MM.1S (cell line): ENCODE data around the gene PPARGC1A.

Experiments
- DNase-seq: peaks from one replicate; pipeline ENCODE4 v3.0.0-alpha.2; 2015
- H2AFZ ChIP-seq: fragments of 300-600 bp; sonication (generic); 2 replicates; pipeline ENCODE4 v1.6.0; 2016; ENCODE audit warnings: antibody characterized with exemption, low read length
- H3F3A ChIP-seq: fragments of 300-600 bp; sonication (generic); 2 replicates; pipeline ENCODE4 v1.6.1; 2016; ENCODE audit warnings: mild to moderate bottlenecking, antibody characterized with exemption, low read length, moderate library complexity, mixed read lengths; ENCODE audit not compliant: insufficient read depth
- H3K27ac ChIP-seq: fragments of 300-600 bp; sonication (generic); 2 replicates; pipeline ENCODE4 v1.5.1; 2016; ENCODE audit warnings: mild to moderate bottlenecking, low read length
- H3K27me3 ChIP-seq: fragments of 300-600 bp; sonication (generic); replicated peaks from 2 replicates; pipeline ENCODE4 v1.6.0; 2016; ENCODE audit warnings: low read length; ENCODE audit not compliant: insufficient read depth
- H3K36me3 ChIP-seq: fragments of 300-600 bp; sonication (generic); replicated peaks from 2 replicates; pipeline ENCODE4 v1.6.1; 2016; ENCODE audit warnings: mild to moderate bottlenecking, low read length, mixed read lengths; ENCODE audit not compliant: insufficient read depth
- H3K4me1 ChIP-seq: fragments of 300-600 bp; sonication (generic); 2 replicates; pipeline ENCODE4 v1.6.1; 2016; ENCODE audit warnings: low read length, mixed read lengths
- H3K4me2 ChIP-seq: fragments of 300-600 bp; sonication (generic); 2 replicates; pipeline ENCODE4 v1.6.0; 2016; ENCODE audit warnings: low read depth, low read length
- H3K4me3 ChIP-seq: fragments of 300-600 bp; sonication (generic); 2 replicates; pipeline ENCODE4 v1.5.1; 2016; ENCODE audit warnings: low read length, mixed read lengths
- H3K79me2 ChIP-seq: fragments of 300-600 bp; sonication (generic); 2 replicates; pipeline ENCODE4 v1.6.1; 2016; ENCODE audit warnings: mixed run types, low read length, mixed read lengths
- H3K9ac ChIP-seq: fragments of 300-600 bp; sonication (generic); 2 replicates; pipeline ENCODE4 v1.6.1; 2016; ENCODE audit warnings: low read length, mixed read lengths
- H3K9me2 ChIP-seq: fragments of 300-600 bp; sonication (generic); replicated peaks from 2 replicates; pipeline ENCODE4 v1.6.1; 2016; ENCODE audit warnings: mild to moderate bottlenecking, low read length, mixed read lengths; ENCODE audit not compliant: insufficient read depth
- H3K9me3 ChIP-seq: fragments of 300-600 bp; sonication (generic); replicated peaks from 2 replicates; pipeline ENCODE4 v1.6.1; 2016; ENCODE audit warnings: mild to moderate bottlenecking, low read length, mixed read lengths; ENCODE audit not compliant: insufficient read depth
- H4K20me1 ChIP-seq: fragments of 300-600 bp; sonication (generic); 2 replicates; pipeline ENCODE4 v1.6.1; 2016; ENCODE audit warnings: mild to moderate bottlenecking, low read length, moderate library complexity, mixed read lengths; ENCODE audit not compliant: insufficient read depth
- EZH2 ChIP-seq: fragments of 300-600 bp; sonication (generic); optimal IDR thresholded peaks from 2 replicates; pipeline ENCODE3; 2017; ENCODE audit warnings: low read depth, mild to moderate bottlenecking, antibody characterized with exemption, low read length, mixed read lengths
- EZH2phosphoT487 ChIP-seq: fragments of 300-600 bp; sonication (generic); IDR thresholded peaks from 2 replicates; pipeline ENCODE4 v1.6.1; 2018; ENCODE audit warnings: antibody characterized with exemption, low read length
- TF ChIP-seq, protein P1 (sequence below): fragments of 300-600 bp; sonication (generic); IDR thresholded peaks from 2 replicates; pipeline ENCODE4 v1.5.1; 2016; ENCODE audit warnings: antibody characterized with exemption, low read length, mixed read lengths

The PPARGC1A gene

DNA sequence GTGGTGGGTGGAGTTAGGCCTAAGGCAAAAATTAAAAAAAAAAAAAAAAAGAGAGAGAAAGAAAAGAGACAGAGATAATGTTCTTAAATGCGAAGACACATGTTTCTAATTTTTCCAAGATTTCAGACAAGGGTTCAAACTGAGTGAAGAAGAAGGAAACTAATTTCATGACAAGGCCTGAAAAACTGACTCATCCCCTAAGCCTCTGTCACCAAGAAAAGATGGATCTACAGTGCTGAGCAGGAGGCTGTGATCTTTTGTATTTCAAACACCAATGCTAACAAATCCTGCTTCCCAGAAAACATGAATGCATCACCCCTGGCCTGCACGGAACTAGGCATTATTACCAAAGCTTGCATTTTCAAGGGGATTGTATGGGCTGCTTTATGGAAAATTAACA, 75.3 kb downstream of the PPARGC1A start:
- Histone ChIP-seq H4K20me1 (no peaks in the 10 kb centered on the region), H3K9me2 (no peaks in the 10 kb centered on the region), H3K36me3 (no peaks in the 10 kb centered on the region; the same call in 1 of the 2 replicates), H3K79me2 (no peaks in the 10 kb centered on the region), H3K4me1 (no peaks in the 10 kb centered on the region), H3K27ac (no peak overlapping the region), H3K4me2 (no peak overlapping the region), H3F3A (no peaks in the 10 kb centered on the region), H3K9me3 (no peaks in the 10 kb centered on the region), H3K4me3 (no peak overlapping the region), H3K9ac (no peak overlapping the region), H3K27me3 (no peaks in the 10 kb centered on the region), H2AFZ (no peak overlapping the region)
- TF ChIP-seq EZH2 (no peak), EZH2phosphoT487 (no peak)
- TF ChIP-seq, protein P1, sequence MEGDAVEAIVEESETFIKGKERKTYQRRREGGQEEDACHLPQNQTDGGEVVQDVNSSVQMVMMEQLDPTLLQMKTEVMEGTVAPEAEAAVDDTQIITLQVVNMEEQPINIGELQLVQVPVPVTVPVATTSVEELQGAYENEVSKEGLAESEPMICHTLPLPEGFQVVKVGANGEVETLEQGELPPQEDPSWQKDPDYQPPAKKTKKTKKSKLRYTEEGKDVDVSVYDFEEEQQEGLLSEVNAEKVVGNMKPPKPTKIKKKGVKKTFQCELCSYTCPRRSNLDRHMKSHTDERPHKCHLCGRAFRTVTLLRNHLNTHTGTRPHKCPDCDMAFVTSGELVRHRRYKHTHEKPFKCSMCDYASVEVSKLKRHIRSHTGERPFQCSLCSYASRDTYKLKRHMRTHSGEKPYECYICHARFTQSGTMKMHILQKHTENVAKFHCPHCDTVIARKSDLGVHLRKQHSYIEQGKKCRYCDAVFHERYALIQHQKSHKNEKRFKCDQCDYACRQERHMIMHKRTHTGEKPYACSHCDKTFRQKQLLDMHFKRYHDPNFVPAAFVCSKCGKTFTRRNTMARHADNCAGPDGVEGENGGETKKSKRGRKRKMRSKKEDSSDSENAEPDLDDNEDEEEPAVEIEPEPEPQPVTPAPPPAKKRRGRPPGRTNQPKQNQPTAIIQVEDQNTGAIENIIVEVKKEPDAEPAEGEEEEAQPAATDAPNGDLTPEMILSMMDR: no peak
- DNase-seq: no peak

DNA sequence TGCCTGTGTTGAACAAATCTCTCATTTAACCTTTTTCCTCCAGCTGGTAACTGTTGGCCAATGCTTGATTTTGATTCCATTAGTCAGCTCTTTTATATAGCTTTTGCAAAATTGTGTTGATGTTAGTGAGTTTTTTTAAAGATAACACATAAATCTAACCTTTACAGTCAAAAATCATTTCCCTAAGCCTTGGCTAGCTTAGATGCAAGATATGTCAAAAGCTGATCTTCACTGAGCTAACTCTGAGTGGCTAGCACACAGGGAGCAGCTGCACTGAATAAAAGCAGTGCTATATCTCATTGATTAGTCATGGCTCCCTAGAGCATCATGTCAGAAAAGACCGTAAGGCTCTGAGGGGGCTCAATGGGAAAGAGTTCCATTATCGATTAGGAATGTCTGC, 78.7 kb downstream of the PPARGC1A start:
- no peaks in the 10 kb centered on the region for H3K79me2 ChIP-seq
- H3K4me1 ChIP-seq: no peaks in the 10 kb centered on the region
- no peak overlapping the region for H3K9ac ChIP-seq
- no peaks in the 10 kb centered on the region for H3K9me3 ChIP-seq
- no peak overlapping the region for H3K4me2 ChIP-seq
- no peak overlapping the region for H3K27ac ChIP-seq
- no peaks in the 10 kb centered on the region for H4K20me1 ChIP-seq
- H2AFZ ChIP-seq: no peak overlapping the region
- H3K4me3 ChIP-seq: no peak overlapping the region
- no peaks in the 10 kb centered on the region; the same call in 1 of the 2 replicates for H3K36me3 ChIP-seq
- no peaks in the 10 kb centered on the region for H3F3A ChIP-seq
- TF ChIP-seq EZH2 (no peak), EZH2phosphoT487 (no peak)
- TF ChIP-seq, protein P1: no peak
- no peaks in the 10 kb centered on the region for H3K9me2 ChIP-seq
- H3K27me3 ChIP-seq: no peaks in the 10 kb centered on the region
- DNase-seq: no peak

DNA sequence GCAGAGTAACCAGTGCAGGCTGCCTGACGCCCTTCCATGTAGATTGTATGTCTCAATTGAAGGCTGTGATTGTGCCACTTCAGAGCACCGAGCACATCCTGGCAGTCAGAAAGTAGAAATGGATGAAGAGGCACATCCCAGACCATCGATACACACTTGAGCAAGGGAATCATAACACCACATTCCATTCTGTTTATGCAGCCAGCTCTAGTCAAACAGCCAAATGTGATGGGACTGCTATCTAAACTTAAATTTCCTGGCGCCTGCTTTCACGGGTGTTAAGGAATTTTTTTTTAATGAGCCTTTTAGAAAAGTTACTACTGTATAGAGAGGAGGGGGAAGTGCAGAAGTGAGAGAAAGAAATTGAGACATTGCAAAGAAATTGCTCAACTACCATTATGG, 84.4 kb downstream of the PPARGC1A start:
- no peaks in the 10 kb centered on the region for H3K36me3 ChIP-seq
- H3K79me2 ChIP-seq: no peaks in the 10 kb centered on the region
- no peak overlapping the region for H3K27ac ChIP-seq
- H3K4me2 ChIP-seq: no peak overlapping the region
- TF ChIP-seq EZH2 (no peak), EZH2phosphoT487 (no peak)
- TF ChIP-seq, protein P1: no peak
- no peak overlapping the region for H3K9ac ChIP-seq
- H4K20me1 ChIP-seq: no peaks in the 10 kb centered on the region
- no peaks in the 10 kb centered on the region for H3K4me1 ChIP-seq
- H3K4me3 ChIP-seq: no peak overlapping the region
- H3K27me3 ChIP-seq: no peaks in the 10 kb centered on the region
- no peaks in the 10 kb centered on the region for H3K9me2 ChIP-seq
- no peak overlapping the region for H2AFZ ChIP-seq
- no peak for DNase-seq
- H3F3A ChIP-seq: no peaks in the 10 kb centered on the region
- H3K9me3 ChIP-seq: no peaks in the 10 kb centered on the region
